Breast epithelium (tissue), 3 donors: ENCODE measurements around the gene MMD2.

Experiments used
- POLR2AphosphoS5 ChIP-seq, 3 donors: sonication (generic); formaldehyde crosslinking; IDR thresholded peaks; one replicate each; pipeline ENCODE4 v1.6.1; 2017; ENCODE audit warnings: antibody characterized with exemption in 3 of 3
- TF ChIP-seq, protein P1 (sequence below), 3 donors: fragments of 450-650 bp; IDR thresholded peaks; one replicate each; pipeline ENCODE4 v1.5.1; 2016 to 2017; ENCODE audit warnings: antibody characterized with exemption in 3 of 3, mild to moderate bottlenecking in 3 of 3, moderate library complexity in 3 of 3

DNA sequence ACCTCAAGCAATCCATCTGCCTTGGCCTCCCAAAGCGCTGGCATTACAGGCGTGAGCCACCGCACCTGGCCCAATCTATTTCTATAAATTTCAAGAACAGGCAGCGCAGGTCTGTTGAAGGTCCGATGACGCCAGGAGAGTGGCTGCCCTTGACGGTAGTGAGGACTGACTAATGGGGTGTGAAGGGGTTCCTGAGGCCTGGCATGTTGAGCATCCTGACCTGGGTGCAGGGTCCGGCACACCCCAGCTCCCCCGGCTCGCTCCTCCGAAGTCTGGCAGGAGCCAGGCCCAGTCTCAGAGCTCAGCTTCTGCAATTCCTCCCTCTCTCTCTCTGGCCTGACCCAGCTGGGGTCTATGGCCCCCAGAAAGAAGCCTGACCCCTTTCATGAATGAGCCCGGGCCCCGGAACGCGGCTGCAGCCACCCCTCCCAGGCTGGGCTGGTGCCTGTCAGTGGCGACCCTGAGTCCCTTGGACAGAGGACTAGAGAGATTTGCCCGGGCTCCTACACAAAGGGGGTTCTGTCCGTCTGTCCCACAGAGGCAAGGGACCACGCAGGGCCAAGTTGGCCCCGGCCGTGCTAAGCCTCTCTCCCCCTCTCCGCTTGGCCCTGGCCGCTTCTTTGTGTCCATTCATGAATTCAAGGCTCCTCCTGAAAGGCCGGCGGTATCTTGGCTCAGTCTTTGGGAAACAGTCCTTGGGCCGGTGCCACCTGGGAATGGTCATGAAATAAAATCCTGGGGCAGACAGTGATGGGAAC, 18.8 kb downstream of the MMD2 start:
- no peak for TF ChIP-seq POLR2AphosphoS5 (IDR thresholded peaks at IDR 0.05)
- TF ChIP-seq, protein P1, sequence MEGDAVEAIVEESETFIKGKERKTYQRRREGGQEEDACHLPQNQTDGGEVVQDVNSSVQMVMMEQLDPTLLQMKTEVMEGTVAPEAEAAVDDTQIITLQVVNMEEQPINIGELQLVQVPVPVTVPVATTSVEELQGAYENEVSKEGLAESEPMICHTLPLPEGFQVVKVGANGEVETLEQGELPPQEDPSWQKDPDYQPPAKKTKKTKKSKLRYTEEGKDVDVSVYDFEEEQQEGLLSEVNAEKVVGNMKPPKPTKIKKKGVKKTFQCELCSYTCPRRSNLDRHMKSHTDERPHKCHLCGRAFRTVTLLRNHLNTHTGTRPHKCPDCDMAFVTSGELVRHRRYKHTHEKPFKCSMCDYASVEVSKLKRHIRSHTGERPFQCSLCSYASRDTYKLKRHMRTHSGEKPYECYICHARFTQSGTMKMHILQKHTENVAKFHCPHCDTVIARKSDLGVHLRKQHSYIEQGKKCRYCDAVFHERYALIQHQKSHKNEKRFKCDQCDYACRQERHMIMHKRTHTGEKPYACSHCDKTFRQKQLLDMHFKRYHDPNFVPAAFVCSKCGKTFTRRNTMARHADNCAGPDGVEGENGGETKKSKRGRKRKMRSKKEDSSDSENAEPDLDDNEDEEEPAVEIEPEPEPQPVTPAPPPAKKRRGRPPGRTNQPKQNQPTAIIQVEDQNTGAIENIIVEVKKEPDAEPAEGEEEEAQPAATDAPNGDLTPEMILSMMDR (IDR thresholded peaks at IDR 0.05), result no peak
